NB4 (cell line): ENCODE results near the gene POGZ.

Experiments
- CTCF ChIP-seq: IDR thresholded peaks from one replicate; pipeline ENCODE4 v1.5.1; 2012; ENCODE audit warnings: low read depth, low read length
- MYC ChIP-seq: IDR thresholded peaks from 2 replicates; pipeline ENCODE4 v1.6.1; 2011; ENCODE audit warnings: low read depth, low read length
- POLR2A ChIP-seq: IDR thresholded peaks from 2 replicates; pipeline ENCODE4 v1.6.1; 2011; ENCODE audit warnings: mild to moderate bottlenecking; ENCODE audit not compliant: insufficient read length; ENCODE audit errors: extremely low read depth

GRCh38 chr1:151435174-151435573 lies 24.1 kb downstream of the POGZ start:
- TF ChIP-seq POLR2A (no peak), CTCF (no peak), MYC (no peak)
